H9 (cell line): ENCODE data around the gene LYZL6. TPM values are rescaled to one million over a fixed set of nuclear protein-coding genes. Genes with fewer than 3 reads are reported as not detected.

Experiments used
- DNase-seq: peaks from one replicate; pipeline ENCODE4 v3.0.0-alpha.2; 2017
- H2AFZ ChIP-seq: one replicate; pipeline ENCODE4 v1.6.1; 2013; ENCODE audit warnings: mild to moderate bottlenecking, low read length, control low read depth, moderate library complexity
- H2AK5ac ChIP-seq: 2 replicates; pipeline ENCODE4 v1.6.1; 2013; ENCODE audit warnings: low read length, control low read depth, mixed read lengths; ENCODE audit not compliant: insufficient read length
- H2BK120ac ChIP-seq: one replicate; pipeline ENCODE4 v1.6.1; 2013; ENCODE audit warnings: low read depth, mild to moderate bottlenecking, low read length, control low read depth, inconsistent platforms; ENCODE audit not compliant: poor library complexity, severe bottlenecking
- H2BK12ac ChIP-seq: 2 replicates; pipeline ENCODE4 v1.6.1; 2013; ENCODE audit warnings: low read length, control low read depth, mixed read lengths, low read depth; ENCODE audit not compliant: insufficient read length
- H2BK15ac ChIP-seq: 2 replicates; pipeline ENCODE4 v1.6.1; 2013; ENCODE audit warnings: low read depth, low read length, control low read depth
- H2BK20ac ChIP-seq: one replicate; pipeline ENCODE4 v1.6.1; 2013; ENCODE audit warnings: low read depth, mild to moderate bottlenecking, low read length, control low read depth, inconsistent platforms; ENCODE audit not compliant: poor library complexity, severe bottlenecking
- H2BK5ac ChIP-seq: 2 replicates; pipeline ENCODE4 v1.6.1; 2013; ENCODE audit warnings: low read length, control low read depth, mixed read lengths; ENCODE audit not compliant: insufficient read length
- H3K14ac ChIP-seq: 2 replicates; pipeline ENCODE4 v1.6.1; 2013; ENCODE audit warnings: low read length, control low read depth; ENCODE audit not compliant: insufficient read depth
- H3K18ac ChIP-seq: 2 replicates; pipeline ENCODE4 v1.6.1; 2013; ENCODE audit warnings: low read depth, mild to moderate bottlenecking, mixed read lengths, low read length, control low read depth; ENCODE audit not compliant: insufficient read length
- H3K23ac ChIP-seq: 2 replicates; pipeline ENCODE4 v1.6.1; 2013; ENCODE audit warnings: low read length, control low read depth, mixed read lengths, low read depth; ENCODE audit not compliant: insufficient read length
- H3K23me2 ChIP-seq: 2 replicates; pipeline ENCODE4 v1.6.1; 2013; ENCODE audit warnings: low read depth, mild to moderate bottlenecking, mixed read lengths, low read length, control low read depth; ENCODE audit not compliant: insufficient read length, poor library complexity, severe bottlenecking
- H3K27ac ChIP-seq: 2 replicates; pipeline ENCODE4 v1.5.1; 2013; ENCODE audit warnings: low read length, control low read depth, mixed read lengths, low read depth; ENCODE audit not compliant: insufficient read length
- H3K27me3 ChIP-seq: 2 replicates; pipeline ENCODE4 v1.6.1; 2013; ENCODE audit warnings: low read length, control low read depth, inconsistent platforms; ENCODE audit not compliant: insufficient read depth
- H3K4ac ChIP-seq: 2 replicates; pipeline ENCODE4 v1.6.1; 2013; ENCODE audit warnings: low read depth, mild to moderate bottlenecking, control low read depth, inconsistent platforms, low read length, moderate library complexity
- H3K4me1 ChIP-seq: 2 replicates; pipeline ENCODE4 v1.6.1; 2013; ENCODE audit warnings: low read length, control low read depth, inconsistent platforms; ENCODE audit not compliant: insufficient read depth
- H3K4me2 ChIP-seq: 2 replicates; pipeline ENCODE4 v1.6.1; 2013; ENCODE audit warnings: low read length, control low read depth, mixed read lengths; ENCODE audit not compliant: insufficient read length, insufficient read depth
- H3K56ac ChIP-seq: 2 replicates; pipeline ENCODE4 v1.6.1; 2013; ENCODE audit warnings: low read depth, mild to moderate bottlenecking, mixed read lengths, low read length, control low read depth; ENCODE audit not compliant: insufficient read length
- H3K79me1 ChIP-seq: 2 replicates; pipeline ENCODE4 v1.6.1; 2013; ENCODE audit warnings: low read depth, mild to moderate bottlenecking, moderate library complexity, low read length, control low read depth, inconsistent platforms; ENCODE audit not compliant: insufficient read depth, poor library complexity, severe bottlenecking
- H3K79me2 ChIP-seq: 2 replicates; pipeline ENCODE4 v1.6.1; 2013; ENCODE audit warnings: low read length, control low read depth, inconsistent platforms; ENCODE audit not compliant: insufficient read depth
- H3K9ac ChIP-seq: 2 replicates; pipeline ENCODE4 v1.6.1; 2013; ENCODE audit warnings: low read length, control low read depth, mixed read lengths; ENCODE audit not compliant: insufficient read length; ENCODE audit errors: extremely low read depth
- H3K9me3 ChIP-seq: one replicate; pipeline ENCODE4 v1.6.1; 2013; ENCODE audit warnings: low read depth, low read length, inconsistent platforms; ENCODE audit not compliant: control insufficient read depth
- H3T11ph ChIP-seq: one replicate; pipeline ENCODE4 v1.6.1; 2013; ENCODE audit warnings: mild to moderate bottlenecking, low read length, control low read depth, inconsistent platforms
- H4K20me1 ChIP-seq: one replicate; pipeline ENCODE4 v1.6.1; 2013; ENCODE audit not compliant: control insufficient read depth, insufficient read length, insufficient read depth
- H4K5ac ChIP-seq: 2 replicates; pipeline ENCODE4 v1.6.1; 2013; ENCODE audit warnings: low read depth, mild to moderate bottlenecking, mixed read lengths, low read length, control low read depth; ENCODE audit not compliant: insufficient read length
- H4K8ac ChIP-seq: replicated peaks from 2 replicates; pipeline ENCODE4 v1.6.1; 2013; ENCODE audit warnings: low read length, control low read depth, mixed read lengths, low read depth; ENCODE audit not compliant: insufficient read length
- H4K91ac ChIP-seq: 2 replicates; pipeline ENCODE4 v1.6.1; 2013; ENCODE audit warnings: low read depth, mild to moderate bottlenecking, moderate library complexity, mixed read lengths, low read length, control low read depth; ENCODE audit not compliant: insufficient read length
- H3K27ac Mint-ChIP-seq, 3 experiments: 2 replicates in 2 of 3; 3 replicates in 1 of 3; pipeline ENCODE4 v1.8.0; 2020 to 2021; ENCODE audit warnings: mixed read lengths in 3 of 3, mild to moderate bottlenecking in 1 of 3, moderate library complexity in 1 of 3
- H3K27me3 Mint-ChIP-seq: 2 replicates; pipeline ENCODE4 v1.8.0; 2021; ENCODE audit warnings: low read depth, mild to moderate bottlenecking, moderate library complexity, mixed read lengths
- H3K36me3 Mint-ChIP-seq, 3 experiments: 2 replicates in 2 of 3; 3 replicates in 1 of 3; pipeline ENCODE4 v1.8.0; 2020 to 2021; ENCODE audit warnings: low read depth in 3 of 3, mixed read lengths in 3 of 3; ENCODE audit not compliant: insufficient read depth in 1 of 3
- H3K4me1 Mint-ChIP-seq, 2 experiments: 2 replicates each; pipeline ENCODE4 v1.8.0; 2020; ENCODE audit warnings: mixed read lengths in 2 of 2
- H3K4me3 Mint-ChIP-seq, 2 experiments: 2 replicates in 1 of 2; 3 replicates in 1 of 2; pipeline ENCODE4 v1.8.0; 2020 to 2021; ENCODE audit warnings: mild to moderate bottlenecking in 2 of 2, mixed read lengths in 2 of 2, moderate library complexity in 1 of 2
- H3K9me3 Mint-ChIP-seq, 2 experiments: 2 replicates in 1 of 2; 3 replicates in 1 of 2; pipeline ENCODE4 v1.8.0; 2020; ENCODE audit warnings: mild to moderate bottlenecking in 2 of 2, mixed read lengths in 2 of 2, moderate library complexity in 1 of 2
- WGBS: extraction: QIAGEN DNeasy Blood & Tissue Kit; methylation state at CpG from one replicate; pipeline ENCODE4 v1.1.7; 2013; ENCODE audit warnings: missing lambda C conversion rate, low lambda C conversion rate, mixed read lengths; ENCODE audit not compliant: insufficient read length; ENCODE audit errors: extremely low coverage; 5-methylcytosine and 5-hydroxymethylcytosine counted together
- total RNA-seq: library from RNA; stranded (reverse); gene quantifications from 2 replicates; pipeline ENCODE4 v1.2.1, GENCODE V29; 2021
- TF ChIP-seq, protein P1 (sequence below): fragments of 200-600 bp; sonication (generic); conservative IDR thresholded peaks from 3 replicates; pipeline ENCODE4 v1.8.0; 2021; ENCODE audit warnings: antibody characterized with exemption, mild to moderate bottlenecking

LYZL6 gene
- total RNA-seq, 1 experiment from 2014 or later, result not detected

DNA sequence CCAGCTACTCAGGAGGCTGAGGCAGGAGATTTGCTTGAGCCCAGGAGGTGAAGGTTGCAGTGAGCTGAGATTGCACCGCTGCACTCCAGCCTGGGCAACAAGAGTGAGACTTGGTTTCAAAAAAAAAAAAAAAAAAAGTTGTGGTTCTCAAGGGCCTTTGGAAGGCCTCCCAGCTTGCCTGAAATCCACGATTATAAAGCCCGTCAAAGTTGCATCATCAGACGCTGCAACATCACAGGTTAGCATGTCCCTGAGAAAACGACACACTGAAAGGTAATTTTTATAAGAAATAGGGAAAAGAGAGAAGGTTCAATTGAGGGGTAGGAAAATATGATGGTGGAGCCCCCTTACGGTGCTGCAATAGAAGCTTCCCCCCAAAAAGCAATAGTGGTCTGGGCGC lies 4.6 kb upstream of the LYZL6 start:
- no peak overlapping the region for H3K4me2 ChIP-seq
- Mint-ChIP-seq H3K27me3 (peaks cover 3% of the 10 kb centered on the region; the same call in 1 of the 2 replicates), H3K4me3 (no peak overlapping the region), H3K9me3 (no peaks in the 10 kb centered on the region), H3K27ac (no peak overlapping the region; a peak in 1 of 7 replicates), H3K36me3 (no peaks in the 10 kb centered on the region), H3K4me1 (peaks cover 2% of the 10 kb centered on the region in 2 experiments; a peak in 3 of 4 replicates)
- H3K79me2 ChIP-seq, result no peaks in the 10 kb centered on the region
- H2BK12ac ChIP-seq, result no peak overlapping the region
- DNase-seq, result no peak
- H3K23me2 ChIP-seq, result no peaks in the 10 kb centered on the region
- H3K4me1 ChIP-seq, result no peaks in the 10 kb centered on the region
- H3K14ac ChIP-seq, result no peak overlapping the region
- no peak overlapping the region for H2BK120ac ChIP-seq
- no peak overlapping the region for H2BK5ac ChIP-seq
- no peak overlapping the region for H3T11ph ChIP-seq
- no peak overlapping the region for H2AFZ ChIP-seq
- no peaks in the 10 kb centered on the region for H3K9me3 ChIP-seq
- no peak overlapping the region for H3K23ac ChIP-seq
- H3K18ac ChIP-seq, result no peak overlapping the region
- H2AK5ac ChIP-seq, result no peak overlapping the region
- H3K56ac ChIP-seq, result no peak overlapping the region
- TF ChIP-seq, protein P1, sequence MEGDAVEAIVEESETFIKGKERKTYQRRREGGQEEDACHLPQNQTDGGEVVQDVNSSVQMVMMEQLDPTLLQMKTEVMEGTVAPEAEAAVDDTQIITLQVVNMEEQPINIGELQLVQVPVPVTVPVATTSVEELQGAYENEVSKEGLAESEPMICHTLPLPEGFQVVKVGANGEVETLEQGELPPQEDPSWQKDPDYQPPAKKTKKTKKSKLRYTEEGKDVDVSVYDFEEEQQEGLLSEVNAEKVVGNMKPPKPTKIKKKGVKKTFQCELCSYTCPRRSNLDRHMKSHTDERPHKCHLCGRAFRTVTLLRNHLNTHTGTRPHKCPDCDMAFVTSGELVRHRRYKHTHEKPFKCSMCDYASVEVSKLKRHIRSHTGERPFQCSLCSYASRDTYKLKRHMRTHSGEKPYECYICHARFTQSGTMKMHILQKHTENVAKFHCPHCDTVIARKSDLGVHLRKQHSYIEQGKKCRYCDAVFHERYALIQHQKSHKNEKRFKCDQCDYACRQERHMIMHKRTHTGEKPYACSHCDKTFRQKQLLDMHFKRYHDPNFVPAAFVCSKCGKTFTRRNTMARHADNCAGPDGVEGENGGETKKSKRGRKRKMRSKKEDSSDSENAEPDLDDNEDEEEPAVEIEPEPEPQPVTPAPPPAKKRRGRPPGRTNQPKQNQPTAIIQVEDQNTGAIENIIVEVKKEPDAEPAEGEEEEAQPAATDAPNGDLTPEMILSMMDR, result no peak
- H2BK20ac ChIP-seq, result no peak overlapping the region
- no peaks in the 10 kb centered on the region for H4K20me1 ChIP-seq
- no peak overlapping the region for H4K8ac ChIP-seq
- H3K79me1 ChIP-seq, result no peaks in the 10 kb centered on the region
- H2BK15ac ChIP-seq, result no peak overlapping the region
- H3K4ac ChIP-seq, result no peak overlapping the region
- H4K91ac ChIP-seq, result no peak overlapping the region
- H3K27ac ChIP-seq, result no peak overlapping the region
- H3K9ac ChIP-seq, result no peak overlapping the region
- no peak overlapping the region for H4K5ac ChIP-seq
- no CpG with 5 or more reads among the region's 7 CpGs for WGBS
- no peaks in the 10 kb centered on the region for H3K27me3 ChIP-seq
